SU-DHL-6 (cell line): ENCODE results near the gene PARPBP.

ENCODE experiments used
- H2AFZ ChIP-seq: fragments of 200-600 bp; sonication (generic); 2 replicates; pipeline ENCODE4 v1.6.1; 2014; ENCODE audit warnings: low read depth, mild to moderate bottlenecking, moderate library complexity, mixed read lengths, antibody characterized with exemption, low read length; ENCODE audit not compliant: severe bottlenecking
- H3F3A ChIP-seq: fragments of 200-600 bp; shearing (Covaris generic); 2 replicates; pipeline ENCODE4 v1.6.0; 2016; ENCODE audit warnings: antibody characterized with exemption, mild to moderate bottlenecking; ENCODE audit not compliant: insufficient read depth
- H3K27ac ChIP-seq: fragments of 200-600 bp; sonication (generic); 2 replicates; pipeline ENCODE4 v1.5.1; 2016; ENCODE audit warnings: low read depth, mild to moderate bottlenecking, low read length, moderate library complexity, mixed read lengths
- H3K27me3 ChIP-seq: fragments of 200-600 bp; sonication (generic), shearing (Covaris generic); 2 replicates; pipeline ENCODE4 v1.6.0; 2014; ENCODE audit warnings: mild to moderate bottlenecking, low read length
- H3K36me3 ChIP-seq: fragments of 200-600 bp; sonication (generic); 2 replicates; pipeline ENCODE4 v1.6.1; 2014; ENCODE audit warnings: mild to moderate bottlenecking, low read length, mixed read lengths
- H3K4me2 ChIP-seq: fragments of 300-600, 200-600 bp; shearing (Covaris generic), sonication (generic); 2 replicates; pipeline ENCODE4 v1.6.0; 2014; ENCODE audit warnings: low read length, low read depth, mild to moderate bottlenecking; ENCODE audit not compliant: poor library complexity, severe bottlenecking
- H3K4me3 ChIP-seq: fragments of 200-600 bp; sonication (generic); 2 replicates; pipeline ENCODE4 v1.5.1; 2014; ENCODE audit warnings: antibody characterized with exemption, low read length, mild to moderate bottlenecking, mixed read lengths; ENCODE audit not compliant: insufficient read depth, poor library complexity, severe bottlenecking
- H3K79me2 ChIP-seq: fragments of 200-600 bp; sonication (generic); 2 replicates; pipeline ENCODE4 v1.6.1; 2014; ENCODE audit warnings: mild to moderate bottlenecking, low read length, moderate library complexity; ENCODE audit not compliant: insufficient read depth
- H3K9ac ChIP-seq: fragments of 200-600 bp; sonication (generic); 2 replicates; pipeline ENCODE4 v1.7.0; 2014; ENCODE audit warnings: mild to moderate bottlenecking, low read length
- H3K9me2 ChIP-seq: fragments of 200-600 bp; sonication (generic); replicated peaks from 2 replicates; pipeline ENCODE4 v1.6.1; 2014; ENCODE audit warnings: low read length; ENCODE audit not compliant: insufficient read depth
- H3K9me3 ChIP-seq: fragments of 200-600 bp; sonication (generic); 2 replicates; pipeline ENCODE4 v1.6.1; 2014; ENCODE audit warnings: low read length, mixed read lengths; ENCODE audit not compliant: insufficient read depth
- H4K20me1 ChIP-seq: fragments of 200-600 bp; sonication (generic); 2 replicates; pipeline ENCODE4 v1.6.1; 2014; ENCODE audit warnings: low read depth, mild to moderate bottlenecking, antibody characterized with exemption, low read length, moderate library complexity, mixed read lengths
- EZH2phosphoT487 ChIP-seq: fragments of 200-600 bp; sonication (generic), shearing (Covaris generic); conservative IDR thresholded peaks from 2 replicates; pipeline ENCODE4 v1.6.1; 2018; ENCODE audit warnings: mild to moderate bottlenecking, antibody characterized with exemption, low read length, moderate library complexity, mixed read lengths
- TF ChIP-seq, protein P1 (sequence below): fragments of 200-600 bp; sonication (generic); IDR thresholded peaks from one replicate; pipeline ENCODE4 v1.5.1; 2017; ENCODE audit warnings: antibody characterized with exemption, mild to moderate bottlenecking, low read length, moderate library complexity; ENCODE audit not compliant: insufficient read depth, poor library complexity, severe bottlenecking

The PARPBP gene

DNA sequence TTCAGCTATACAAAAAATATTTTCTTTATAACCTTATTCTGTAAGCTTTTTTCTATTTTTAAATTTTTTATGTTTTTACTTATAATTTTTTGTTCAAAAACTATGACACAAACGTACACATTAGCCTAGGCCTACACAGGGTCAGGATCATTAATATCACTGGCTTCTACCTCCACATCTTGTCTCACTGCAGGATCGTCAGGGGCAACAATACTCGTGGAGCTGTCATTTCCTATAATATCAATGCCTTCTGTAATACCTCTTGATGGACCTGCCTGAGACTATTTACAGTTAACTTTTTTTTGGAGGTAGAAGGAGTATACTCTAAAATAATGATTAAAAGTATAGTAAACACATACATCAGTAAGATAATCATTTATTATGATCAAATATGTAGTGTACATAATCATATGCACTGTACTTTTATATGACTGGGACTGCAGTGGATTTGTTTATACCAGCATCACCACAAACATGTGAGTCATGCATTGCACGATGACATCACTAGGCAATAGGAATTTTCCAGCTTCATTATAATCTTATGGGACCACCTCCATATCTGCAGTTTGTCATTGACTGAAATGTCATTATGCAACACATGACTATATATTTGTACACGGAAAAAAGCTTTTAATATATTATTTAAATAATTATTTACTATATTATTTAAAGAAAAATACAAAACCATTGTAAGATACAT lies 96.2 kb downstream of the PARPBP start:
- no peak overlapping the region for H3K9ac ChIP-seq
- no peaks in the 10 kb centered on the region for H3K9me2 ChIP-seq
- TF ChIP-seq, protein P1, sequence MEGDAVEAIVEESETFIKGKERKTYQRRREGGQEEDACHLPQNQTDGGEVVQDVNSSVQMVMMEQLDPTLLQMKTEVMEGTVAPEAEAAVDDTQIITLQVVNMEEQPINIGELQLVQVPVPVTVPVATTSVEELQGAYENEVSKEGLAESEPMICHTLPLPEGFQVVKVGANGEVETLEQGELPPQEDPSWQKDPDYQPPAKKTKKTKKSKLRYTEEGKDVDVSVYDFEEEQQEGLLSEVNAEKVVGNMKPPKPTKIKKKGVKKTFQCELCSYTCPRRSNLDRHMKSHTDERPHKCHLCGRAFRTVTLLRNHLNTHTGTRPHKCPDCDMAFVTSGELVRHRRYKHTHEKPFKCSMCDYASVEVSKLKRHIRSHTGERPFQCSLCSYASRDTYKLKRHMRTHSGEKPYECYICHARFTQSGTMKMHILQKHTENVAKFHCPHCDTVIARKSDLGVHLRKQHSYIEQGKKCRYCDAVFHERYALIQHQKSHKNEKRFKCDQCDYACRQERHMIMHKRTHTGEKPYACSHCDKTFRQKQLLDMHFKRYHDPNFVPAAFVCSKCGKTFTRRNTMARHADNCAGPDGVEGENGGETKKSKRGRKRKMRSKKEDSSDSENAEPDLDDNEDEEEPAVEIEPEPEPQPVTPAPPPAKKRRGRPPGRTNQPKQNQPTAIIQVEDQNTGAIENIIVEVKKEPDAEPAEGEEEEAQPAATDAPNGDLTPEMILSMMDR, result no peak
- no peak for TF ChIP-seq EZH2phosphoT487
- H3K9me3 ChIP-seq, result no peaks in the 10 kb centered on the region
- H3F3A ChIP-seq, result no peaks in the 10 kb centered on the region
- no peaks in the 10 kb centered on the region for H4K20me1 ChIP-seq
- H3K27me3 ChIP-seq, result no peaks in the 10 kb centered on the region
- H3K4me2 ChIP-seq, result no peak overlapping the region
- H3K4me3 ChIP-seq, result no peak overlapping the region
- H3K79me2 ChIP-seq, result no peaks in the 10 kb centered on the region
- no peaks in the 10 kb centered on the region for H3K36me3 ChIP-seq
- no peak overlapping the region for H3K27ac ChIP-seq
- H2AFZ ChIP-seq, result no peak overlapping the region

DNA sequence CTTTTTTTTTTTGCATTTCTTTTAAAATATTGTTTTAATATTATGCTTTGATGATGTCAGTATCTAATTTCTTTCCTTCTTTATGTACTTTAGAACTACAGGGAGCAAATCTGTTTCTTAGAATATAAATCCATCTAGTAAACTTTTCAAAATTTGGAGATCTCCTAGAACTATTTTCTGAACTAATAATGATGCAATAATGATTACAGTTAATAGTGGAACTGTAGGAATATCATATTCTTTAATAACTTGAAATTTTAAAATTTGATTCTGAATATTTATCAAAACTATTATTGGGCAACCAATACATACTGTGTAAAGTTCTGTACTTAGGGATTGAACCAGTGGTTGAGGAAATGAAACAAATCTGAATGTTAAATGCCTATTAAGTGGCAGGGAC lies 100.8 kb downstream of the PARPBP start:
- TF ChIP-seq, protein P1, result no peak
- no peak for TF ChIP-seq EZH2phosphoT487

DNA sequence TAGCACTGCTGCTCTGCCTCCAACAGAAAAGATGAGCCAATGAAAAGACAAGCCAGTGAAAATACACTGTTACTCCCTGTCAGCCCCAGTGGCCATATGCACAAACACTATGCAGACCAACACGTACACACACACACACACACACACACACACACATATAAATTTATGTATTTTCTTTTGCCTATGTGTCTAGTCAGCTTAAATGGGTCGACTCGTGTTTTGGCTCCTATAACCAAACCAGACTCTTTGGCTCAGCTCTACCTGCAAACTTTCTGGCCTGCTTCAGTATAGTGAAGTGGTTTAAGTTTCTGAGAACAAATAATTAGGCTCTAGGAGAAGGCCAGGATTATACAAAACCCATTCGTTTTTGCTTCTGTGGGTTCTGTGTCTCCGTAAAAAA lies 108.0 kb downstream of the PARPBP start:
- Histone ChIP-seq H3K27ac (no peak overlapping the region), H4K20me1 (no peaks in the 10 kb centered on the region), H2AFZ (no peak overlapping the region), H3K9me2 (no peaks in the 10 kb centered on the region), H3K4me2 (no peak overlapping the region), H3F3A (no peaks in the 10 kb centered on the region), H3K9me3 (no peaks in the 10 kb centered on the region), H3K36me3 (no peaks in the 10 kb centered on the region), H3K9ac (no peak overlapping the region), H3K4me3 (no peak overlapping the region), H3K27me3 (no peaks in the 10 kb centered on the region), H3K79me2 (no peaks in the 10 kb centered on the region)
- TF ChIP-seq EZH2phosphoT487, result no peak
- TF ChIP-seq, protein P1, result no peak

More for the DNA sequence above, 100.8 kb downstream of the PARPBP start:
- H4K20me1 ChIP-seq, result no peaks in the 10 kb centered on the region
- H3K9me2 ChIP-seq, result no peaks in the 10 kb centered on the region
- no peaks in the 10 kb centered on the region for H3K9me3 ChIP-seq
- no peak overlapping the region for H3K9ac ChIP-seq
- H3K27ac ChIP-seq, result no peak overlapping the region
- no peaks in the 10 kb centered on the region for H3K36me3 ChIP-seq
- H3K4me3 ChIP-seq, result no peak overlapping the region
- no peaks in the 10 kb centered on the region for H3F3A ChIP-seq
- no peaks in the 10 kb centered on the region for H3K27me3 ChIP-seq
- H3K79me2 ChIP-seq, result no peaks in the 10 kb centered on the region
- H2AFZ ChIP-seq, result no peak overlapping the region
- no peak overlapping the region for H3K4me2 ChIP-seq
